PC-3 (cell line): Measurements from ENCODE around the gene BACH1. TPM values are rescaled to one million over a fixed set of nuclear protein-coding genes. Genes with fewer than 3 reads are reported as not detected.

ENCODE experiments used
- ATAC-seq: fragments of 200-7000 bp; cut with Tn5 transposase; 2 replicates; pipeline ENCODE4 v1.9.1; 2020; ENCODE audit warnings: mild to moderate bottlenecking, moderate library complexity
- BruUV-seq: library from RNA; stranded (reverse); fragments of 400-500 nt; replicated peaks from 2 replicates; lab custom pipeline; 2021; lab: Mats Ljungman, UMichigan
- CTCF ChIA-PET: fragments of 300-600 bp; sonication (Branson Sonifier 250); formaldehyde crosslinking; loops from one replicate; lab custom pipeline; 2022; ENCODE audit warnings: antibody characterized with exemption; lab: Charles Lee
- POLR2A ChIA-PET: fragments of 300-600 bp; sonication (Branson Sonifier 250); formaldehyde crosslinking; loops from one replicate; lab custom pipeline; 2022; ENCODE audit warnings: antibody characterized with exemption; ENCODE audit not compliant: unreplicated experiment; lab: Charles Lee
- DNase-seq: peaks from one replicate; pipeline ENCODE4 v3.0.0-alpha.2; 2015
- H2AFZ ChIP-seq: fragments of 300-600 bp; sonication (generic); 2 replicates; pipeline ENCODE4 v1.6.0; 2016; ENCODE audit warnings: antibody characterized with exemption, low read length
- H3F3A ChIP-seq: fragments of 300-600 bp; sonication (generic); one replicate; pipeline ENCODE4 v1.6.0; 2017; ENCODE audit warnings: antibody characterized with exemption, low read length, control low read depth, mild to moderate bottlenecking; ENCODE audit not compliant: unreplicated experiment
- H3K27ac ChIP-seq: fragments of 300-600 bp; sonication (generic); 2 replicates; pipeline ENCODE4 v1.5.1; 2016; ENCODE audit warnings: mild to moderate bottlenecking, low read length
- H3K27me3 ChIP-seq: fragments of 300-600 bp; sonication (generic); 2 replicates; pipeline ENCODE4 v1.6.1; 2016; ENCODE audit warnings: low read length, mixed read lengths
- H3K36me3 ChIP-seq: fragments of 300-600 bp; sonication (generic); 2 replicates; pipeline ENCODE4 v1.6.1; 2016; ENCODE audit warnings: low read depth, mixed run types, low read length, mixed read lengths
- H3K4me1 ChIP-seq: fragments of 300-600 bp; sonication (generic); 2 replicates; pipeline ENCODE4 v1.5.1; 2016; ENCODE audit warnings: low read length; ENCODE audit not compliant: insufficient read depth
- H3K4me2 ChIP-seq: fragments of 300-600 bp; sonication (generic); 2 replicates; pipeline ENCODE4 v1.6.0; 2016; ENCODE audit warnings: low read length
- H3K4me3 ChIP-seq: fragments of 300-600 bp; sonication (generic); 2 replicates; pipeline ENCODE4 v1.5.1; 2016; ENCODE audit warnings: mild to moderate bottlenecking, low read length, mixed read lengths
- H3K79me2 ChIP-seq: fragments of 300-600 bp; sonication (generic); 2 replicates; pipeline ENCODE4 v1.6.1; 2017; ENCODE audit warnings: low read length, mixed read lengths
- H3K9ac ChIP-seq: fragments of 300-600 bp; sonication (generic); 2 replicates; pipeline ENCODE4 v1.6.0; 2016; ENCODE audit warnings: mild to moderate bottlenecking, low read length
- H3K9me2 ChIP-seq: fragments of 300-600 bp; sonication (generic); replicated peaks from 2 replicates; pipeline ENCODE4 v1.6.1; 2016; ENCODE audit warnings: mixed run types, low read length, mixed read lengths
- H3K9me3 ChIP-seq: fragments of 300-600 bp; sonication (generic); 2 replicates; pipeline ENCODE4 v1.6.1; 2016; ENCODE audit warnings: low read length, mixed read lengths
- H4K20me1 ChIP-seq: fragments of 300-600 bp; sonication (generic); 2 replicates; pipeline ENCODE4 v1.6.1; 2016; ENCODE audit warnings: low read length, mixed read lengths
- CTCF ChIP-seq: fragments of 300-600 bp; sonication (generic); conservative IDR thresholded peaks from 2 replicates; pipeline ENCODE4 v1.5.1; 2017; ENCODE audit warnings: antibody characterized with exemption, low read depth, mild to moderate bottlenecking, low read length
- EZH2 ChIP-seq: fragments of 300-600 bp; sonication (generic); IDR thresholded peaks from one replicate; pipeline ENCODE4 v1.6.1; 2017; ENCODE audit warnings: antibody characterized with exemption, mild to moderate bottlenecking, low read length; ENCODE audit not compliant: unreplicated experiment
- EZH2phosphoT487 ChIP-seq: fragments of 300-600 bp; sonication (generic); IDR thresholded peaks from 2 replicates; pipeline ENCODE4 v1.6.1; 2018; ENCODE audit warnings: mild to moderate bottlenecking, antibody characterized with exemption, low read length, borderline replicate concordance
- intact Hi-C: fragments of 100-400 bp; cut with micrococcal nuclease; formaldehyde crosslinking; loops from 2 replicates; pipeline ENCODE4 v1.9.0; 2023
- total RNA-seq: library from RNA; depleted of rRNA; stranded (reverse); fragments of >200 nt; gene quantifications from 2 replicates; pipeline ENCODE4 v1.2.3, GENCODE V29; 2014

The BACH1 gene
- total RNA-seq, 1 experiment from 2014 or later: 17.2 TPM

GRCh38 chr21:29296446-29296845, 2.3 kb upstream of the BACH1 start:
- TF ChIP-seq CTCF (no peak), EZH2 (no peak), EZH2phosphoT487 (no peak)
- Histone ChIP-seq H3K9me3 (no peaks in the 10 kb centered on the region), H3K79me2 (peaks cover 23% of the 10 kb centered on the region), H3K27me3 (no peaks in the 10 kb centered on the region), H3K27ac (no peak overlapping the region), H3K4me3 (no peak overlapping the region), H3K36me3 (no peaks in the 10 kb centered on the region), H3K9me2 (no peaks in the 10 kb centered on the region), H3F3A (no peaks in the 10 kb centered on the region), H3K9ac (no peak overlapping the region), H3K4me2 (no peak overlapping the region), H3K4me1 (peaks cover 20% of the 10 kb centered on the region), H2AFZ (no peak overlapping the region), H4K20me1 (peaks cover 19% of the 10 kb centered on the region)
- DNase-seq (no peak), ATAC-seq (no peak)
- intact Hi-C loops: no loop called here
- ChIA-PET POLR2A (no interaction called here), CTCF (no interaction called here)
- BruUV-seq: no TSS peak

DNA sequence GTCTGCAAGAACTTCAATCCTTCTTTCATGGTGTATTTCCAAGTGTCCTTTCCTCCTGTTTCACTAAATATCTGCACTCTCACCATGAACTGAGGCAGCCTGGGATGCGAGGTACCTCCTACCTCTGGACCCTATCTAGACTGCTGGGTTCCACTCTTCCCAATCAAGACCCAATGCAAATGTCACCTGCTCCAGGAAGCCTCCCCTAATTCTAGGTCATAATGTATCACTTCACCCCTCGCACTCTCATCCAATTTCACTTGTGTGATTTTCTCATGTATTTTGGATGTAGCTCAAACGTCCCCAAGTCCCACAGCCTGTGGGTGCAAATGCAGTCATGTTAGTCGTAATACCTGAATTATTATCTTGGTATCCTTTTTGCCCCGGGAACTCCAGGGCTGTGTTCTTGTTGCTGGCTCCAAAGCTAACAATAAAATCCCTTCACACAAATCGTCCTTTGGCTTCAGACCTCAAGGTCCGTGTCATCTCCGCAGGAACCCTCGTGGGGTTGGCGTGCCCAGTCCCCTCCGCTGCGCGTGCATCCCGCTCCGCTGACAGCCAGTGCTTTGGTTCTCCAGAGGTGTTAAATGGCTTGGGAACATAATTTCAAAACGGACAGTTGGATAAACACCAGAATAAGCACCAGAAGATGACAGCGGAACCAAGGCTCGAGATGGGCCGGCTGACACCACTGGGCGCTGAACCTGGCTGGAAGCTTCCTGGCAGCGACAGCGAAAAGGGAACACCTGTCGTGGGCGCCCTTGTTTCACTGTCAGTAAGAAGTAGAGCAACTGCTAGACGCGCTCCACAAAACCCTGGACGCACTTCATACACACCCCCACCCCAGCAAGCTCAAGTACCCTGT, 1.0 kb upstream of the BACH1 start:
- BruUV-seq: no TSS peak
- Histone ChIP-seq H2AFZ (peak overlapping the region; percentile 94), H3F3A (no peaks in the 10 kb centered on the region), H3K27me3 (no peaks in the 10 kb centered on the region), H3K9ac (peak overlapping the region; percentile 31), H3K9me2 (no peaks in the 10 kb centered on the region), H3K27ac (no peak overlapping the region), H3K79me2 (peaks cover 36% of the 10 kb centered on the region), H3K36me3 (no peaks in the 10 kb centered on the region), H4K20me1 (peaks cover 31% of the 10 kb centered on the region), H3K9me3 (no peaks in the 10 kb centered on the region), H3K4me1 (peaks cover 32% of the 10 kb centered on the region), H3K4me2 (peak overlapping the region; percentile 92), H3K4me3 (peak overlapping the region; percentile 85)
- ATAC-seq (no peak), DNase-seq (no peak)
- TF ChIP-seq EZH2: no peak
- TF ChIP-seq EZH2phosphoT487: no peak
- TF ChIP-seq CTCF: no peak
- POLR2A ChIA-PET: interaction anchor here (0.6 kb wide), 1 partner anchor 92 kb away, joined by 4 read pairs; no protein-coding TSS in a partner anchor
- CTCF ChIA-PET: no interaction called here
- intact Hi-C loops: loop anchor here (1.0 to 2.0 kb wide), 3 partner anchors 39 to 207 kb away; no protein-coding TSS in a partner anchor
